Endometrial microvascular endothelial cells (primary cell): ENCODE measurements around the gene TKTL2. TPM values are rescaled to one million over a fixed set of nuclear protein-coding genes. Genes with fewer than 3 reads are reported as not detected.

Experiments
- in situ Hi-C: cut with HindIII; loops from 2 replicates; pipeline ENCODE4 v1.10.0; 2017; ENCODE audit warnings: low sequenced_read_pairs, low pct_unique_long_range_greater_than_20kb; ENCODE audit errors: inconsistent ontology term
- total RNA-seq: library from RNA; depleted of rRNA; stranded (reverse); fragments of >200 nt; gene quantifications from one replicate; pipeline ENCODE4 v1.2.3, GENCODE V29; 2015; ENCODE audit errors: inconsistent ontology term

Gene TKTL2
- total RNA-seq = not detected

DNA sequence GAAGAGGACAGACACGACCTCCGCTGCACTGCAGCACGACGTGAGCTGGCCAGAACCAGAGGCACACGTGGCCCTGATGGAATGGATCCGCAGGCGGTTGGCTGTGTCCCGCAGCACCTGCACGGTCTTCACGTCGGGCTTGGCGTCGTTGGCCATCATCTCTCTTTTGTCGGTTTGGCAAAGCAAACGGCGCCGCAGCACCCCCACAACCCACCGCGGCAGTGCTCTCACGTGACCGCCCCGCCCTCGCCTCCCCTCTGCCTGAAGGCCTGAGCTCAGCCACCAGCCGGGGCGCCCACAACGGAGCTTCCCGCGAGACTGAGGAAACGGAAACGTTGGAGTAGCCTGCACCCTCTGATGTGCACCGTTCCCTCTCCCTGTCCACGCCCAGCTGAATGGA lies at the start of gene TKTL2:
TSS of gene TKTL2 (minus strand) at position 179 of the 400 bp plus-strand sequence. CDS start at position 159, 20 bp downstream.
- in situ Hi-C loops = no loop called here

DNA sequence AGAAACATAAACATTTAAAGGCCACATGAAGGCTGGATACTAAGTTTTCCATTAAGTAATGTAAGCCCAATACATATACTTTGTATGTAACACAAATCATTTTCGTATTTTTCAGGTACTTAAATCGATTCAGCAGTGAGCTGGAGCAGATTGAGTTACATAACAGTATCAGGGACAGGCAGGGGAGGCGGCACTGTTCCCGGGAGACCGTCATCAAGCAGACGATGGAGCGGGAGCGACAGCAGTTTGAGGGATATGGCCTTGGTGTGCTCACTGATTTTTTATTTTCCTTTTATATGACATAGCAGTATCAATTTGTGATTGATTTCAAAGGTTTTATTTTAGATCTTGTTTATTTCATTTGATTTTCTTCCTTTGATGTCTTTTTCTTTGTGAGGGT lies 41.6 kb upstream of the TKTL2 start:
- in situ Hi-C loops = no loop called here

DNA sequence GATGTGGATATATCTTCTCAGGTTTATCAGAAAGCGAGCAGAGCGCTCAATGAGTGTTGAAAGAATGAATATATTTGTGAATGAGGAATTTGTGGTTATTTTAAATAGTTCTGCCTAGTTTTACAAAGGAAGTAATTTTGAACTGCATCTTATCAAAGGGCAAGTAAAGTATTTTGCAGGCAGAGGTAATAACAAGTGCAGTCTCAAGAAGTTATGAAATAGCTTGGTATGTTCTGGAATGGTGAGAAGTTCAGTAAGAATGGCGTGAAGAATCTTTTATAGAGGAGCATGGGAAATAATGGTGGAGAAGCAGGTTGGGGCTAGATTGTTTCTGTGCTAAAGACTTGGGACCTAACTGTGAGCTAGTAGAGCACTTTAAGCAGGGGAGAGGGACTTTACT lies 31.8 kb upstream of the TKTL2 start:
- in situ Hi-C loops = no loop called here

- in situ Hi-C loops = no loop called here
Measured at GRCh38 chr4:163500586-163500985, 27.0 kb upstream of the TKTL2 start.

- in situ Hi-C loops = no loop called here
Measured at GRCh38 chr4:163495900-163496299, 22.3 kb upstream of the TKTL2 start.

DNA sequence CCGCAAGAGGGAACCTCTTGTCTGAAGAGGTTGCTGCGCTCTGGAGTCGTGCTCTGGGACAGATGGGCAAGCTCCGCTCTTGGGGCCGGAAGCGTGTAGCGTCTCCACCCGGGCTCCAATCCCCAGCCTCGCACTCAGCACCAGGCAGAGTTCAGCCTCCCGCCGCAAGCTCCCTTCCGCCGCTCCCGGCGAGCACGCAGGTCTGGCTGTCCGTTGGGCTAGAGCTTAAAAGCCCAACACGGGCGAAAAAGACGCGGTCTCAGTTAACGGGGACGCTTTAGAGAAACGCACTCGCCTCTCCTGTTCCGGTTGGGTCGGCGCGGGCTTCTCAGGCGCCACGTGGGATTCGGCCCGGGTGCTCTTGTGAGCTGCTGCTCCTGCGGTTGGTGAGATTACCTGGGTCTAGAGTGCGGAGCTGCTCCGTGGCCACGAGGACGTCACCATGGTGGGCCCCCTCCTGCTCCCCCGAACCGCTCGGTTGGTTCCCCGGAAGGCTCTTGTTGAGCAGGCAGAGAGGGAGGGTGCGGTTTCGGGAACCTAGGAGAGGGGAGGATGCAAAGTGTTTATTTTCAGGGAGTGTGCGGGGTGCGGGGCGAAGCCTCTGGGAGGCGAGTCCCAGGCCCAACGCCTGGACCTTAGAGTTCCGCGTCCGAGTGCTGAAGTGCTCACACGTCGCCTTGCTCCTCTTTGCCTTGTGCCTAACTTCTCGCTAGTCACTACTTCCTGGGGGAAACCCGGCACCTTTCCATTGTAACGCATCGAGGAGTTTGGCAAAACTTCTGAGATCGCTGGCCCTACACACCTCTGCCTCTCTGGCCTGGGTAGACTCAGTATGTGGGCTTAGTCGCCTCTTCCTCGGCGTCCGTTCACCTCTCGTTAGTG lies 21.0 kb upstream of the TKTL2 start, which contains the start of gene TMA16:
TSS of gene TMA16 (plus strand) at position 331 of the 882 bp plus-strand sequence. CDS start at position 443, 112 bp downstream.
- in situ Hi-C loops = no loop called here

DNA sequence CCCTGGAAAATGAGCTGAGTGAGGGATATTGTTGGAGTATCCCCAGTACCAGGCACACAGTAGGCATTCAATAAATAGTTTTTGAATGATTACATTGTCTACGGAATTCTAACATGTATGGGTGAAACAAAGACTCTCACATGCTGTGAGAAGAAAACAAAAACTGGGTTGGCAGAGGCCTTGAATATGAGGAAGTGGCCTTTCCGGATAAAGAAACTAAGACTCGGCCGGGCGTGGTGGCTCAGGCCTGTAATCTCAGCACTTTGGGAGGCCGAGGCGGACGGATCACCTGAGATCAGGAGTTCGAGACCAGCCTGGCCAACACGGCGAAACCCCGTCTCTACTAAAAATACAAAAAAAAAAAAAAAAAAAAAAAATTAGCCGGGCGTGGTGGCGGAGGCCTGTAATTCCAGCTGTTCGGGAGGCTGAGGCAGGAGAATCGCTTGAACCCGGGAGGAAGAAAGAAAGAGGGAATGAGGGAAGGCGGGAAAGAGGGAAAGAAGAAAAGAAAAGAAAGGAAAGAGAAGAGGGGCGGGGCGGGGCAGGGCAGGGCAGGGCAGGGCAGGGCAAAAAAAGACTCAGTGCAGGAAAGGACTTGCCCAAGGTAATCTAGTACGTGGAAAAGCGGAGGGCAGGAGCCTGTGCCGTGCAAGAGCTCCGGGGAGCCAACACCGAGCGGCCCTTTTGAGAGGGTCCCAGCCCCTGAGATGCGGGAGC lies 20.2 kb upstream of the TKTL2 start:
- in situ Hi-C loops = no loop called here

- in situ Hi-C loops = no loop called here
Measured at GRCh38 chr4:163492951-163493504, 19.5 kb upstream of the TKTL2 start.

DNA sequence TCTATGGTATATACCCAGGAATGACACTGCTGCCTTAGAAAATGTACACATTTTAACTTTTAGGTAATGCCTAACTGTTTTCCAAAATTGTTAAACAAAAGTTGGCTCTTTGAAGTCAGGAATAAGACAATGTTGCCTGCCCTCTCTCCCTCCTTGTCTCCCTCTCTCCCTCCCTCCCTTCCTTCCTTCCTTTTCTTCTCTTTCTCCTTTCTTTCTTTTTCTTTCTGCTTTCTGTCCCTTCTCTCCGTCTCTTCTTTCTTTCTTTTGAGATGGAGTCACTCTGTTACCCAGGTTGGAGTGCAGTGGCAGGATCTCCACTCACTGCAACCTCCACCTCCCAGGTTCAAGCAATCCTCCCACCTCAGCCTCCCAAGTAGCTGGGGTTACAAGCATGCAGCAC lies 16.4 kb upstream of the TKTL2 start:
- in situ Hi-C loops = no loop called here

GRCh38 chr4:163486321-163486720 lies 12.8 kb upstream of the TKTL2 start:
- in situ Hi-C loops = no loop called here

GRCh38 chr4:163485589-163485988 lies 12.0 kb upstream of the TKTL2 start:
- in situ Hi-C loops = no loop called here

DNA sequence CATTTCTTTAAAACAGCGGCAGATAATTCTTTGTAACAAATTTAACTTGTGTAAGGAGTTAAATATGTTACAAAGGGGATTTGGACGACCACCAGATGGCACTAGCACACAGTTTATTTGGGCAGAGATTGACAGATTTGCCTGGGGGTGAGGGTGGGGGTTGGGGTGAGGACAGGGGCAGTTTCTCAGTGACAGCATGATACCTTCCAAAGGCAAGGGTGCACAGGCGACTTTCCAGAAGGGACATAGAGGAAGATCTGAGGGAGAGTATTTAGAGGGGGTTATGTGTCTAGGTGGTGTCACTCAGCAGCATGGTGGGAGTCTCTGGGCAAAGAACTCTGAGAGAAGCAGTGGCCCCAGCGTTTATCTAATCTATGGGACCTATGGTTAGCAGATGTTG lies 11.4 kb upstream of the TKTL2 start:
- in situ Hi-C loops = no loop called here

DNA sequence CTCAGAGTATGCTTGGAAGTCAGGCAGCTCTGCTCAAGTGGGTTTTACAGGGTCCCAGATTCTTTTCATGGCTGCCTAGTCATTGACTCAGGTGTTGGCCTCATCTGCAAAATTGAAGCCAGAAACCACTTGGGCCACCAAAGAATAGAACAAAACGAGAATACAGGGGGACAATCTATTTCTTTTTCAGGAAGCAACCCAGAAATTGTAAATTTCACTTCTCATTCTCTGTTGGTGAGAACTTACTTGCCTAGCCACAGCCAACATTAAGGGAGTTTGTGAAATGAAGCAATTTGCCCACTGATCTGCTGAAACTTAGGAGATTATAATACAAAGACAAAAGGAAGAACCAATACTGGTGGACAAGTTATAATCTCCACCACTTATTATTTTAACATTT lies 8.6 kb upstream of the TKTL2 start:
- in situ Hi-C loops = no loop called here

DNA sequence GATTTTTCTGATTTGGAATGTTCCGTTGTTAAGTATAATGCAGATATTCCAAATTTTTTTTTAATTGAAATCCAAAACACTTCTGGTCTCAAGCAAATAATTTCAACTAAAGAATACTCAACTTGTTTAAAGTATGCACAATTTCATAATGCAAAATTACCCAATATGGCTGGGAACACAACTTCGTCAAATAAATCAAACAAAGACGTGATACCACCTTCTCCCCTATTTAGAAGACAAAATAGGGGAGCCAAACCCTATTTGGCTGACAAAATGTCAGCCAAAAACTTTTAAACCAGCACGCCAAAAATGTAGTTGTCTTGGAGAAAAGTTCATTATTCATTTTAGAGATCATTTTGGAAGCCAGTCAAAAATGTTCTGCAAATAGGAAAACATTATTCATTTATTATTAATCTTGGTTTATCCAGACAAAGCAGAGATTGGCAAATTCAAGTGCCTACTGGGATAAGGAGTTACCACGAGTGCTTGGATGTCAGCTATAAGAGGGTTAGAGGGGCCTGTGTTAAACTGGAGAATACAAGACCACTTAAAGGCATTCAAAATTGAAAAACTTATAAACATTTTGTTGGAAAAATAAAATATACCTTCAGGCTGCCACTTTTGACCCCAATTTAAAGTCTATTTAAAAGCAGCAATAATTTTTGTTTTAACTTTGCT lies 3.3 kb upstream of the TKTL2 start:
- in situ Hi-C loops = no loop called here

- in situ Hi-C loops = no loop called here
Measured at GRCh38 chr4:163474027-163474426, 473 bp upstream of the TKTL2 start.

- in situ Hi-C loops = no loop called here
Measured at GRCh38 chr4:163473130-163473529, 424 bp downstream of the TKTL2 start.

GRCh38 chr4:163470391-163470790 lies 3.2 kb downstream of the TKTL2 start:
- in situ Hi-C loops = no loop called here

GRCh38 chr4:163467082-163467770 lies 6.3 kb downstream of the TKTL2 start:
- in situ Hi-C loops = no loop called here

- in situ Hi-C loops = no loop called here
Measured at GRCh38 chr4:163462556-163462955, 11.0 kb downstream of the TKTL2 start.
